Kasumi-1 (cell line): ENCODE results near the gene E2F1.

Experiments
- DNase-seq, 2 experiments: peaks; one replicate each; lab custom pipeline; 2025; lab: John Stamatoyannopoulos, UW

E2F1 gene

DNA sequence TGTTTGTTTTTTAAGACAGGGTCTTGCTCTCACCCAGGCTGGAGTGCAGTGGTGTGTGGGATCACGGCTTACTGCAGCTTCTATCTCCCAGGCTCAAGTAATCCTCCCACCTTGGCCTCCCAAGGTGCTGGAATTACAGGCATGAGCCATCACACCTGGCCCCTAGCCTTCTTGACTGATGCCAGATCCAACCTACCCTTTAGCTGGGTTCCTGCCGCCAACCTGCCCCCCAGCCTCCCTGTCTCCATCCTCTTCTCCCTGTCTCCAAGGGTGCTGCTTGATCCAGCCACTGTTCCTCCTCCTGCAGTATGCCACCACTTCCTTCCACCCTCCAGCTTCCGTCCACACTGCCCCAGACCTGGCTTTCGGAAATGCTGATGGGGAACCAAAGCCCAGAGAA is 27.3 kb downstream of the E2F1 start:
- no peak for DNase-seq

DNA sequence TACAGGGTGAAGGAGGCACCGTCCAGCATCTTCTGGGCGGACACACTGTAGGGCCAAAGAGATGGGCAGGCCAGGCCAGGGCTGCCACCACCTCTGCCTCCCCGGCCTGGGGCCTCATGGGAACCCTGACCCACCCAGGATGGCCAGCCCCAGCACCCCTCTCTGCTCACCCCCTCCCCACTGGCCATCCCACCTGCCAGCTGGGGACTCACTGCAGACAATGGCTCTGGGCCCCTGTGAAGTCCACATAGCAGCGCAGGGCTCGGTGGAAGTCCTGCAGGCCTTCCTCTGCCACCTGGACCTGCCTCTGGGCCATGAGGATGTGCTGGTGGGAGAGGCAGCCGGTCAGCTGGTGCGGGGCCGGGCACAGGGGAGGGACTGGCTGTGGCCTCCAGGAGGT is 27.7 kb downstream of the E2F1 start:
- DNase-seq = no peak

DNA sequence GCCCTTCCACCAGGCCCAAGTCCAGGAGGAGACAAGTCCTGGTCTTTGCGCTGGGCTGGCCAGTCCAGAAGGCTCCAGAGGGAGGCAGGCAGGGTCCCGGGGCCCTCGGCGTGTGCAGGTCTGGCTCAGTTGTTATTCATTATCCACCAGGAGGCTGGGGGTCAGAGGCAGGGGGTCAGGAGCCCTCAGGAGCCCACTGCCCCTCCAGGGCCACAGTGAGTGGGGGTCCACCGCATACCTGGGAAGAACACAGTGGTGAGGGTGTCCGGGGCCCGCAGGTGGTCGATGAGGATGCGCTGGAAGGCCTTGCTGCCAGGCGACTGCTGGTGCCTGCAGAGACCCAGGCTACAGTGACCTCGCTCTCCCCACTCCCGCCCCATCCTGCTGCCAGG is 28.5 kb downstream of the E2F1 start:
- DNase-seq = no peak

DNA sequence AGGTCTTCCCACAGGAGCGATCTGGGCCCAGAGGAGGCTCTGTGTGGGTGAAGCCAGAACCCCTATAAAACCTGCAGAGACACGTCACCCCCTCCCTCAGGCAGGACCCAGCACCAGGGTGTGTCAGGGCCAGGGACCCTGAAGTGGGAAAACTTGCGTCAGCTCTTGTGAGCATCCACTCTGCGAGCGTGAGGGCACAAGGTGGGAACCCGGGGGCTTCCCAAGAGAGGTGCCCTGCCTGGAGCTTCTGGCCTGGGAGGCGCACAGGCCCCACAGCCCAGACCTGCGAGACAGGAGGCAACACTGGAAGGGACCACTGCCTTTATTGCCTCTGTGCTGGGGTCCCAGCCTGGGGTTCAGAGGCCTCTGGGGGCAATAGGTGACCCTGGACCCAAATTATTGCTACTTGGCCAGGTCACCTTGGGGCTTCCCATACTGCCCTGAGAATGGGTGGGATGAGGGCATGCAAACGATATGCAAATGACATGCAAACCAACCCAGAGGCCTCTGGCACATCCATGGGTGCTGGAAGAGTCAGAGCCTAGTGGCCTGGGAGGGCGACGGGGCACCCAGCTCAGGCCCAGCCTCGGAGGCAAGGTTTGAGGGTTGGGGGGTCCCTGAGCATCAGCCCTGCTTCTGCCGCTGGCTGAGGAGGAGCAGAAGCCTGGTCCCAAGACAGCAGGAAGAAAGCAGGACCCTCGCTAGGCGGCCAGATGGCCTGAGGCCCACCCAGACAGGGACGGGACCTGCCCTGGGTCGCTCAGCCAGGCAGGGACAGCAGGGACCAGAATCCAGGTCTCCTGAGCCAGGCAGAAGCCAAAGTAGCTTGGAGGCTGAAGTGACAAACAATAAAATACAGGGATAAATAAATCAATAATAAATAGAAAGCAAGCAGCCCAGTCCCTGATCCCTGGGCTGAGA is 29.1 kb downstream of the E2F1 start:
- DNase-seq = no peak

DNA sequence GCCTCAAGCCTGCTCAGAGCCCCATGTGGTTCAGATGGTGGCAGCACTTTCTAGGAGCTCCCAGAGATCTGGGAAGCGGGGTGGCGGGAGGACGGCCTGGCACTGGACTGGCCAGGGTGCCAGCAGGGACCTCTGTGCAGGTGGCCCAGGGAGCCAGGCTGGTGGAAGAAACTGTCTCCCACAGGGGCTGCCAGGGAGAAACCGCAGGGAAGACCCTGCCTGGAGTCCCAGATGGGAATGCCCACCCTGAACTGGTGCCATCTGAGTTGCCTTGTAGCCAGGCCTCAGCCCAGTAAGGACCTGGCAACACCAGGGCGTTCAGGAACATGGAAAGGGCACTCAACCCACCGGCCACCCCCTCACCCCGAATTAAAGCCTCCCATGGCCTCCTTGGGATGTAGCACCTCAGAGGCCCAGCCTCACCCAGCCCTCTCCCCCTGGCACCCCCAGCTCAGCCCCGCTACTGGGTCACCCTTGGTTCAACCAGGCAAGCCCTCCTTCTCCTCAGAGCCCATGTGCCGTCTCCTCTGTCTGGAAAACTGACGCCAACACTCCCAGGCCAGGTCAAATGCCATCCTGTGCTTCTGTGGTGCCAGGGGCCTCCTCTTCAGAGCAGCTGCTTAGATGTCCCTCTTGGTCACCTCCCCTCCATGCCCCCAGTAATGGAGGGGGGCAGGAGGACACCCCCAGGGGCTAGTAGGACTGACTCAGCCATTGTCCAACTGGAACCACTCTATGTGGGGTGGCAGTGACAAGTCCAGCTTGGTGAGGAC is 30.0 kb downstream of the E2F1 start:
- DNase-seq = no peak

DNA sequence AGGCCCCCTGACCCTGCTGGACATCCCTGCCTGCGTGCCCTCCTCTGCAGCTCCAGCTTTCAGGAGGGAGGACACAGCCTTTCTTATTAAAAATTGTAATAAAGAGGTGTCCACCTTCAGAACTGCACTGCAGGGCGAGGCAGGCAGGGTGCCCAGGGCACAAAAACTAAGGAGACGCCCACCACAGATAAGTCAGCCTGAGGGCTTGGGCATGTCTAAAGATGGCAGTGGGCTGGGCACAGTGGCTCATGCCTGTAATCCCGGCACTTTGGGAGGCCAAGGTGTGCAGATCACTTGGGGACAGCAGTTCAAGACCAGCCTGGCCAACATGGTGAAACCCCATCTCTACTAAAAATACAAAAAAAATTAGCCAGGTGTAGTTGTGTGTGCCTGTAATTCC is 31.0 kb downstream of the E2F1 start:
- DNase-seq = no peak

DNA sequence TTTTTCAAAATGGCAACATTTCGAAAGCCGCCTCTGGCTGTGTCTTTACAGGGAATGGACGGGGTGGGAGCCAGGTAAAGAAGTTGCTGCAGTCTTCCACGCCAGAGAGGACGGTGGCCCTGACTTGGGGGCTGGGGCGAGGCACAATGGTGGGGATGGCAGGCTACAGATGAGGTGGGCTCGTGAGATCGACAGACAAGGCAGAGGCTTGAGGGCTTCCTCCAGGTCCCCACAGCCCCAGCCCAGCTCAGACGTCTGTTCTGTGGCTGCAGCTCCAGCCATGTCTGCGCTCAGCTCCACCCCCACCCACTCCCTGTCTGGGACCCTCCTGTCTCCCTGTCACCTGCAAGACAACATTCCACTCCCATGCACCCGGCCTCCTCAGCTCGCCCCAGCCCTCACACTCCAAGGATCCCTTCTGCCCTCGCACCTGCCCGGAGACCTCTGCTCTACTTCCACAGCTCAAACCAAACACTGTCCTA is 31.5 kb downstream of the E2F1 start:
- DNase-seq = no peak

DNA sequence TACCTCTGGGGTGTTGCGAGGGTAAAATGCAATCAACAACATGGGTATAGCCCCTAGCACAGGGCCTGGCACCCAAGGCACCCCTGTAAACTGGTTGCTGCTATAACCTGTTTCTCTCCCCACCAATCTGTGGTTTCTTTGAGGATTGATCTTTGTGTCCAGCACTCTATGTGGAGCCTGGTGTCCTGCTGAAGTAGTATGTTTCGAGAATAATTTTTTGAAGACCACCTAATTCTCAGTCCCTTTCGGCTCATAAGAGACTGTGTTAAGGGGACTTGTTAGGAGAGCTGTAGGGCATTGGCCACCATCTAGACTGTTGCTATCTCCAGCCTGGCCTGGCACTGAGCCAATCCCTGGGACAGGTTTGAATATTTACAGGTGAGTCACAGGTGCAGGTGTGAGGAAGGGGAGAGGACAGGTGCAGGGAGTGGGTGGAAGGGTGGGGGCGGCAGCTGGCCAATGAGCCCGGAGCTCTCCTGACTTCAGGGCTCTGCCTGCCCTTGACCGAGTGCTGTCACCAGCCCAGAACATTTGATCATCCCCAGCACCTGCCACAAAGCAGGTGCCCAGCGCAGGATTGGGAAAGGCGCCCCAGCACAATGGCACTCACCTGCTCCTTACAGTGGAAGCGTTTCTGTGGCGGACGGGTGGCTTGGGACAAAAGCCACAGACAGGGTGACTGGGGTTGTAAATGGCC is 32.1 kb downstream of the E2F1 start:
- no peak for DNase-seq

DNA sequence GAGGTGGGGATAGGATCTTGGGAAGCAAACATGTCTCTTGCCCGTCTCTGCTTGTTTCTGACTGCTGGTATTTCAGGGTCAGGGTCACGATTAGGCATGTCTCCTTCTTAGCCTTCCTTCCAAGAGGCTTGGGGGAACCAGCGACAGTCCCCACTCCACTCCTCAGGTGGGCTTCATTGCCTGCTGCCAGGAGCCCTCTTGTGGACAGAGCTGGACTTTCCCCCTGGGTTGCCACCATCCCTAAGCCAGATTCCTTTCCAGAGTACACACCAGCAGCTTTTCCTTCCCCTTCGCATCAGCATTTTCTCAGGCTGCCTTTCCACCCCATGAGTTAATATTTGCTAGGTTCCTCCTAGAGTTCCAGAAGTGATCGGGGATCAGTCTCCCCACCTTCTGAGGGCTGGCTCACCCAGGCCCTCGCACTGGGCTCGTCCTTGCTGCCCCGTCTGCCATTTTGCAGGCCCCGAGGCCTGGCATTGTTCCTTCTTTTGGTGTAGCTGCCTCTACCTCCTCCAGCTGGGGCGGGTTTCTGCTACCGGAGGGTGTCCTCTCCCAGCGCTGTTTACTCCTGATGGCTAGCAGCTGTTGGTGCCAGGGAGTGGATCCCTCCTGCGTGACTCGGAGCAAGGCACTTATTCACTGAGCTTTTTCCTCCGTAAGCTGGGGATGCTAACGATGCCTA is 32.8 kb downstream of the E2F1 start:
- DNase-seq = peak; percentile 65 to 67

DNA sequence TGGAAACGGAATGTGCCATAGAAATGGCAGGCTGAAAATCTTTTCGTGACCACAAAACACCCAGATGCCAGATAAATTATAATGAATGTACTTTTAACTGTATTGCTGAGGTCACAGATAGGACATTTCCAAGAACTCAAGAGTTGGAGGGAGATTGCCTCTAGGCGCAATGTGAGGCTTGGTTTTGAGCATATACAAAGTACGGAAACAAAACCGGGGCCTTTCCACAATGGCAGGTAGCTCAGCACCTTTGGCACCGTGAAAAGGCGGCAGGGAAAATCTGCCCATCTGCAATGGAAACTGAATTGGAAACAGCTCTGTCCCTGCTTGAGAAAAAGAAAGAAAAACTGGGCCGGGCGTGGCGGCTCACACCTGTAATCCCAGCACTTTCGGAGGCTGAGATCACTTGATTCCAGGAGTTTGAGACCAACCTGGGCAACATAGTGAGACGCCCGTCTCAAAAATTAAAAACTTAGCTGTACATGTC is 34.6 kb downstream of the E2F1 start:
- no peak for DNase-seq

DNA sequence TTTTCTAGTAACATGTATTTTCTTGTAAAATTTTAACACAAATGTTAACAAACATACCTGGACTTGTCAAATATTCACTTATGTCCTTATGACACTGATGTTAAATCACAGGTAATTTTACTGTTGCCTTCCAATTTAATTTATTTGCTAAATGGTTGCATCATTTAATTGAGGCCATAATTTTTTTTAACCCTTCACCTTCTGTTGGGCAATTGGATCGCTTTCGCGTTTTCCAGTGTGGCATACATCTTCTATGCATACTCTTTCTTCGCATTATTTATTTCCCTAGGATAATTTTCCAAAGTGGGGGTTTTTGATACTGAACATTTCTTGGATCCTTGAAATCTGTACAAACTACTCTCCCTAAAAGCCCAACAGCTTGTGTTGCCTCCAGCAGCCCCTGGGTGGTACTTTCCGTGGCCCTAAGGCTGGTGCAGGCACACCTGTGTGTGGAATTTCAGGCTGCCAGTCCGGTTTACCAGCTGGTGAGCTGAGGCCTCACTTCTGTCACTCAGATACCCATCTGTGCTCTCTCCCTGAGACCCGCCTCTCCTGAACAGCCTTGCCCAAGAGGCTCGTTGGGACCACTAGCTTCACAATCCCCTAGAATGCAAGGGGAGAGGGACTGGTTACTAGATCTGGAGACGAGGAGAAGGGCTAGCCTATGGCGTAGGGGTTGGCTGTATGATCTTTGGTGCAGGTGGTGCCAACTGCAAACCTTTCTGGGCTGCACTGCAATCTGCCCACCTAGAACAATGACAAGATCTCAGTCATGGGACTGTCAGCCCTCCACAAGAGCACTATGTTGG is 35.2 kb downstream of the E2F1 start:
- no peak for DNase-seq

DNA sequence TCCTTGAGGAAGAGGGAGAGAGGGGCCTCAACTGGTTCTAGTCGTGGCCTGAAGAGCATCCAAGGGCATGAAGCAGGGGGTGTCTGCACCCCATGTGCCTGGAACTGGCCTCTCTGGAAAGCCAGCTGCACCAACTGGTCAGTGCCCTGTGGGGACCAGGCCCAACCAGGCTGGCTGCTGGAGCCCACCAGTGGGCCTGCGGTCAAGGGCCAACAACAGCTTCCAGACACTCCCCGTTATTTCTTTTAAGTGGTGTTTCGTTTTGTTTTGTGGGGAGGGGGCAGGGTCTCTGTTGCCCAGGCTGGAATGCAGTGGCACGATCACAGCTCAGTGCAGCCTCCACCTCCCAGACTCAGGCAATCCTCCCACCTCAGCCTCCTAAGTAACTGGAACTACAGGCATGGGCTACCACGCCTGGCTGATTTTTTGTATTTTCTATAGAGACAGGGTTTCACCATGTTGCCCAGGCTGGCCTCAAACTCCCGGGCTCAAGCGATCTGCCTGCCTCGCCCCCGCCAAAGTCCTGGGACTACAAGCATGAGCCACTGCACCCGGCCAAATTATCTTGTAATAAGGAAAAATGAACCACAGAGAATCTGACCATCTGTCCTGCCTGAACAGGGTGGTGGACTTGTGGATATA is 36.0 kb downstream of the E2F1 start:
- DNase-seq = no peak

DNA sequence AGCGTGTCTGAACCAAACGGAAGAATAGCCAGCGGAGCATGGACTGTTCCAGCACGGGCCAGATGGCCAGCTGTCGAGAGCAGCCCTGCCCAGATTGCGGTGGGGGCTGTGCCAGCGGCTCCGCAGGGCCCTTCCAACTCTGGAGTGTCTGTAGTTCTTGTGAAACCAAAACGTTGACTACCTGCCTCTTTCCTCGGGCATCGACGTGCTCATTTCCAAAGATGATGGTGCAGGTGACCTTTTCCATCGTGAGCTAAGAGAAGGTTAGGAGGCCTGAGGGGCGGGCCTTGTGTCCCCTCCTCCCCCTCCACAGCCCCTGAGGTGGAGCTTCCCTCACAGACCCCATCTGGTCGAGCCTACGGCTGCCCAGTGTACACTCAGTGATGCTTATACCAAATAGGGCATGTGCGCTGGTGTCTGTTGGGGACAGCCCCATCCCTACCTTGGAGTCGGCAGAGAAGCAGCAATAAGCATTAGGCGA is 36.9 kb downstream of the E2F1 start:
- no peak for DNase-seq

DNA sequence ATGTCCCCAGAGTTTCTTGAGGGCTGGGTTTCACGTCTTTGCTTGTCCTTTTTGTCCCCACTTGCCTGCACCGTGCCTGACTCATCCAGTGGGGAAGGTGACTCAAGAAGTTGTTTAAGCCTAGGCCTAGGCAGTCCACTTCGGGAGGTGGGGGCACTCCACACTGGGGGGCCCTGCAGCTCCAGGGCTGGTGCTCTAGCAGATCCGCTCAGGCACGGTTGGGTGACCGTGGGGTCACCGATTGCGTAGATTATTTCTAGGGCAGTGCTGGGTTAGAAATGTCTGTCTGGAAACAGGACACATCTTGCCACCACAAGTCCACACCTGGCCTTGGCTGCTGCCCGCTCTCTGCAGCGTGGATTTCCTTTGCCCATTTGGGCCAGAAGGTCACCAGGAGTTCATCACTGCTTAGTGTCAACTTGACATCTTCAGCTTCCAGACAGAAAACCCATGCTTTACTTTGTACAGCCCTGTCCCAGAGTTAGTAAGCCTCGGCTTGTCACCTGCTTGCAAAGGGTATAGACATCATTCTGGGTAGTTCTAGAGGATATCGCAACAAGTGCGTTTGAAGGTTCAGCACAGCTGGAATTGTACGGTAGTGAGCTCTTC is 37.7 kb downstream of the E2F1 start:
- no peak for DNase-seq

DNA sequence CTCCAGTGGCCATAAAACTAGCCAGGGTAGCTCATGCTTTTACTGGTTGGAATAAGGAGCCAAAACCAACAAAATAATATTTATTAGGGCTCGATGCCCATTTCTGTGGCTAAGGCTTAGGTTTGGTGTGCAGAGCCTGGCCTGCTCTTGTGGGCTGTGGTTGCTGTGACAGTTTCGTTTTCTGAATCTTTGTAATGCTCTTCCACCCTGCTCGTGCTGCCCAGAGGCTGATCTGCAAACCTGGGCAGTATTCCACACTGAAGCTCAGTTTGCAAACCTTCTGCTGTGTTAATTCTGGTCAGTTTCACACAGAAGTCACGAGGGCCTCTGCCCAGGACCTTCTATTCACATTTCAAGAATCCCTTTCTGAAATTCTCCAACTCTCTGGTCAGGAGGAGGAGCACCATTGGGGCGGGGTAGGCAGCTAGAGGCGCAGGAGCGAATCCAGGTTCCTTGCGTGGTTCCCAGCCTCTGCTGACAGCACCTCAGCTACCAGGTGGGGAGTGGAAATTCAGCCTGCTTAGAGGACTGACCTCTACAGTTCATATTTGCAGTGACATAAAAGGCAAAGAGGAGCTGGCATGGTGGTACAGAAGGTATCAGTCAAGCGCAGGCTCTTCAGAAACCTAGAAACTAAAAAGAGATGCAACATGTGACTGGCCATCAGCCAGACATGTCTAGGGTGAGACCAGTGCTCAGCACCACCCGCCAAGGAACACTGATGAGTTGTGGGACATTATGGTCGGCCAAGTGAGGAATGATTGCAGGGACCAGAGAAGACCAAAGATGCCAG is 38.4 kb downstream of the E2F1 start:
- DNase-seq = no peak

DNA sequence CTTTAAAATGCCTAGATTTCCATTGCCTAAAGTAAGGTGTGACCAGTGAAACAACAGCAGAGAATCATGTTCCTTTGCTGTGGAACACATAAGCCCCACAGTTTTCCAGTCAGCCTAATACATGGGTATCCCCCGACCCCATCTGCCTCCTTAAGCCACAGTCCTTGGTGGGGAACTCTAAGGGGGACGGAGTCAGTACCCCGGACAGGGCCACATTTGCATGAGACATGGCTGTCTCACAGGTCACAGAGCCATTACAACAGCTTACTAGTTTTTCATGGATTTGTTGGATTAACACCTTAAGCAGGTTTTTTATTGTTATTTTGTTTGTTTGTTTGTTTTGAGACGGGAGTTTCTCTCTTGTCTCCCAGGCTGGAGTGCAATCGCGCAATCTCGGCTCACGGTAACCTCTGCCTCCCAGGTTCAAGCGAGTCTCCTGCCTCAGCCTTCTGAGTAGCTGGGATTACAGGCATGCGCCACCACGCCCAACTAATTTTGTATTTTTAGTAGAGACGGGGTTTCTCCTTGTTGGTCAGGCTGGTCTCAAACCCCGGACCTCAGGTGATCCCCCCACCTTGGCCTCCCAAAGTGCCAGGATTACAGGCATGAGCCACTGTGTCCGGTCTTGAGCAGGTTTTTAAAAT is 39.1 kb downstream of the E2F1 start:
- peak in 1 of 2 experiments; percentile 3 for DNase-seq

DNA sequence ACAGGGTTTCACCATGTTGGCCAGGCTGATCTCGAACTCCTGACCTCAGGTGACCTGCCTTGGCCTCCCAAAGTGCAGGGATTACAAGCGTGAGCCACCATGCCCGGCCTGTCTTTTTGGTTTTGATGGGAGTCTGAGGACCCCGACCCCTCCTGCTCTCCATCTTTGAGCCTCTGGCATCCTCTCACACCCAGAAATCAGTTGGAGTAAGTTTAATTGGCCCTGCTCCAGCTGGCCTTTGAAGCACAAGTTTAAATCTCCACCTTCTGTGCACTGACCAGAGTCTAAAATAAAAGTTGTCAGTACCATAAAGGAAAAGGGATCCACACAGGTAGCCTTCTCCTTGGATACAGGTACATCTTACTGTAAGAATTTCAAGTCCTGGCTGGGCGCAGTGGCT is 40.0 kb downstream of the E2F1 start:
- DNase-seq = no peak

DNA sequence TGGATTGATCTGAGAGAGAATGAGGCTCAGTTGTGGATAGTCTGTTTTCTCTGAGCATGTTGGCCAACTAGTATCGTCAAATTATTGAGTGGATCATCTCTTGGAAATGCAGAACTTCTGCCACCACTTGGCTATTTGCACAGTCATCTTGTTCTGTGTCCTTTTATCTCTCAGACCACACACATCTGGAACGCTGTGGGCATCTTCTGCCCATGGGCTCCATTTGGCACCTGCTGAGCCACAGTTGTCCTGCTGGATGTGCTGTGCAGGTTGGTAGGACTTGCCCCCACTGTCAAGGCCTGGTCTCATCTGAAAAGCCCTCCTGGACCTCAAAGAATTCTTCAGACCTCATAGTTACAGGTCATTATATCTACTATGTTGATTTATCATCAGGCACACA is 40.8 kb downstream of the E2F1 start:
- DNase-seq = no peak

DNA sequence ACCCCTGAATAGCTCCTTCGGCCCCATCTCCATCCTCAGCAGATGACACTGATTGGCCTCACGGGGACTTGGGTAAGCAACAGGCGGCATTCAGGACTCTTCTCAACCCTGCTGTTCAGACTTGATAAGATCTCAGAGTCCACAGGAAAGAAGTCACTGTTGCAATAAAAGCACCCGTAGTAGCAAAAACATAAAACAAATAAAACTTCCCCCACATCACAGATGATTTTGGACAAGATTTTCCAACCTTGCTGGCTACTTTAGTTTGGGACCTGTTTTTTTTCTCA is 41.2 kb downstream of the E2F1 start:
- DNase-seq = no peak
